IPS-NIHi7 (cell line): ENCODE data around the gene FNDC3B.

Source experiments
- DNase-seq: peaks from one replicate; pipeline ENCODE4 v3.0.0; 2012; ENCODE audit warnings: mixed read lengths; ENCODE audit errors: extremely low spot score

FNDC3B gene

GRCh38 chr3:172112734-172113120 is 73.3 kb downstream of the FNDC3B start:
- no peak for DNase-seq

GRCh38 chr3:172113710-172114109 is 74.3 kb downstream of the FNDC3B start:
- no peak for DNase-seq

- DNase-seq = no peak
Measured at GRCh38 chr3:172115059-172115458, 75.7 kb downstream of the FNDC3B start.

- no peak for DNase-seq
Measured at GRCh38 chr3:172115787-172116186, 76.4 kb downstream of the FNDC3B start.

GRCh38 chr3:172118019-172118418 is 78.6 kb downstream of the FNDC3B start:
- DNase-seq = no peak

- DNase-seq = no peak
Measured at GRCh38 chr3:172119266-172119969, 80.0 kb downstream of the FNDC3B start.

- DNase-seq = no peak
Measured at GRCh38 chr3:172120912-172121311, 81.5 kb downstream of the FNDC3B start.

- no peak for DNase-seq
Measured at GRCh38 chr3:172121981-172122380, 82.6 kb downstream of the FNDC3B start.

- no peak for DNase-seq
Measured at GRCh38 chr3:172124271-172124670, 84.9 kb downstream of the FNDC3B start.

- DNase-seq = no peak
Measured at GRCh38 chr3:172125053-172125452, 85.7 kb downstream of the FNDC3B start.

GRCh38 chr3:172125963-172126457 is 86.6 kb downstream of the FNDC3B start:
- DNase-seq = no peak

GRCh38 chr3:172126741-172127140 is 87.4 kb downstream of the FNDC3B start:
- no peak for DNase-seq

- no peak for DNase-seq
Measured at GRCh38 chr3:172127141-172127540, 87.8 kb downstream of the FNDC3B start.

- no peak for DNase-seq
Measured at GRCh38 chr3:172127929-172128580, 88.7 kb downstream of the FNDC3B start.

GRCh38 chr3:172128858-172129257 is 89.5 kb downstream of the FNDC3B start:
- no peak for DNase-seq

- no peak for DNase-seq
Measured at GRCh38 chr3:172129498-172129849, 90.1 kb downstream of the FNDC3B start.

GRCh38 chr3:172129850-172130716 is 90.7 kb downstream of the FNDC3B start:
- DNase-seq = peak; percentile 59

- DNase-seq = no peak
Measured at GRCh38 chr3:172130717-172131050, 91.3 kb downstream of the FNDC3B start.

GRCh38 chr3:172131746-172132145 is 92.4 kb downstream of the FNDC3B start:
- DNase-seq = no peak

- DNase-seq = no peak
Measured at GRCh38 chr3:172132159-172132586, 92.8 kb downstream of the FNDC3B start.

- DNase-seq = no peak
Measured at GRCh38 chr3:172132721-172133311, 93.4 kb downstream of the FNDC3B start.

GRCh38 chr3:172133838-172134237 is 94.5 kb downstream of the FNDC3B start:
- no peak for DNase-seq
